ENCODE results near the gene SFXN5. TPM values are rescaled to one million over a fixed set of nuclear protein-coding genes. Genes with fewer than 3 reads are reported as not detected.

Gene SFXN5
- total and polyA plus RNA-seq, 2 of the 4 experiments (the other 2 are of a cell fraction): 8.6 to 17.0 TPM

DNA sequence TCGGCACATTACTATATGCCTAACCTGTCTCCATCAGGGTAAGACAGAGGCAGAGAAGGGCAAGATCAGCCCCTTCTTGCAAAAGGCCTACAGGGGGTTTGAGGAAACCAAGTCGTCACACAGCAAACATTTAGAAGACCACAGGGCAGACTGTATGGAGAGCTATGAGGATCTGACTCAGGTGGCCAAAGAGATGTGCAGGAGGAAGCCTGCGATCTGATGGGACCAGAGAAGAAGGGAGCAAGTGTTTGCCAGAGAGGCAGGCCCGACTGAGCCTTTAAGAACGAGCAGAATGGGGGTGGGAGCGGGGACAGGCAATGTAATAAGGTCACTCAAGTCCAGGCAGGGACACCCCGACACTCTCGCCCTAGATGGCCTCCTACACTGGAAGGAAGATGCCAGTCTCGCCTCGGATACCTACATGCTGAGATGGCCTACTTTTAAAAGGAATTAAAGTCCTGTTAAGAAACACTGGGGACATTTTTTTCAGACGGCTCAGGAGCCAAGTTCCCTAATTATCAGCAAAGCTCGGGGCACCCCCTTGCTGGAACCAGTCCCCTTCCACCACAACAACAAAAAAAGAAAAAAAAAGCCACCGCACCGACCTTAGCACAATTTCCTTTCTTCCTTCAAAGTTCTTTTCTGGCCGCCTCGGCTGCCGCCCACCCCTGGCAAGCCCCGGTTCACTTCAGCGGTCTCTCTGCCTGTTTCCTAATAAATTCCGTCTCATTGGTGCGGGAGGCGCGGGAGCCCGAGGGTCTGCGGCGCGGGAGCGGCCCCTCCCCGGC is 1.5 kb downstream of the SFXN5 start:
- BruUV-seq (replicated peaks): no TSS peak
- Histone ChIP-seq H4K5ac (ENCODE audit: low read depth, low read length) (peak overlapping the region; percentile 56), H3K9me1 (ENCODE audit: insufficient read depth, low read length) (peaks cover 12% of the 10 kb centered on the region), H3K27me3 (ENCODE audit: control insufficient read depth, insufficient read depth, low read length) (no peaks in the 10 kb centered on the region), H3K4me1 (ENCODE audit: control insufficient read depth, insufficient read depth, low read length) (peaks cover 12% of the 10 kb centered on the region), H3K4me3 (ENCODE audit: insufficient read depth, low read depth, low read length) (peak overlapping the region; percentile 82), H2AFZ (replicated peaks; ENCODE audit: low read length, poor library complexity) (peak overlapping the region; percentile 92), H2BK120ac (ENCODE audit: low read depth, low read length) (peak overlapping the region; percentile 39), H3K9me3 (ENCODE audit: control insufficient read depth, insufficient read depth, low read length) (no peaks in the 10 kb centered on the region), H2AK9ac (replicated peaks; ENCODE audit: low read depth, low read length, poor library complexity) (peak overlapping the region; percentile 91), H2BK5ac (ENCODE audit: low read depth, low read length, poor library complexity, severe bottlenecking) (peak overlapping the region; percentile 31), H3K23ac (ENCODE audit: low read depth, low read length) (peak overlapping the region; percentile 77), H3K79me1 (ENCODE audit: low read depth in 1 of 2, low read length in 2 of 2) (peaks cover 24 to 49% of the 10 kb centered on the region in 2 experiments), H3K27ac (ENCODE audit: insufficient read depth, low read length) (peak overlapping the region; percentile 60), H3K36me3 (ENCODE audit: control insufficient read depth, insufficient read depth, low read length) (peaks cover 6% of the 10 kb centered on the region), H3K56ac (ENCODE audit: extremely low read depth, insufficient read depth, low read length) (peak overlapping the region; percentile 80), H2BK15ac (ENCODE audit: low read depth, low read length) (peak overlapping the region; percentile 85; the same call in 1 of the 3 replicates), H3K4me2 (ENCODE audit: low read depth, low read length) (peak overlapping the region; percentile 98), H3K9ac (ENCODE audit: low read depth, low read length) (peak overlapping the region; percentile 89), H2AK5ac (ENCODE audit: low read depth, low read length) (peak overlapping the region; percentile 85), H4K8ac (ENCODE audit: low read depth in 2 of 2, low read length in 2 of 2) (peak overlapping the region; percentile 83 to 89; a peak in 3 of 4 replicates), H3K14ac (replicated peaks; ENCODE audit: low read depth, low read length) (peak overlapping the region; percentile 96), H3K4ac (ENCODE audit: low read depth, low read length) (peak overlapping the region; percentile 73), H2BK20ac (ENCODE audit: low read depth, low read length) (peak overlapping the region; percentile 1; the same call in 1 of the 2 replicates), H3K18ac (ENCODE audit: low read depth, low read length) (0 out of 2 replicates have a peak overlapping the region, but pooled peaks have one; percentile 29), H4K20me1 (ENCODE audit: insufficient read depth, low read length) (no peaks in the 10 kb centered on the region; the same call in 1 of the 2 replicates), H4K91ac (ENCODE audit: insufficient read depth, low read depth, low read length) (peak overlapping the region; percentile 54)
- 10% methylated on average over 12 of the region's 29 CpGs; no CpG with 5 or more reads in 1 of the 2 experiments for WGBS, 2 experiments (ENCODE audit: extremely low coverage in 2 of 2, insufficient read length in 1 of 2)
- DNase-seq (peak; percentile 34), ATAC-seq (ENCODE audit: low read depth) (no peak)
- in situ Hi-C loops (cut with MboI; ENCODE audit: low sequenced_read_pairs) (loop anchor here (5.0 kb wide), 1 partner anchor 178 kb away; no protein-coding TSS in a partner anchor), intact Hi-C loops (cut with micrococcal nuclease) (loop anchor here (2.0 kb wide), 1 partner anchor 51 kb away; no protein-coding TSS in a partner anchor), dilution Hi-C loops (cut with HindIII; ENCODE audit: low sequenced_read_pairs, unreplicated experiment) (no loop called here)
- ChIA-PET CTCF (no interaction called here), POLR2A (ENCODE audit: unreplicated experiment) (no interaction called here)
- TF ChIP-seq POLR2A (IDR thresholded peaks at IDR 0.05; ENCODE audit: low read depth, low read length) (no peak), MAZ (IDR thresholded peaks at IDR 0.05; ENCODE audit: borderline replicate concordance, low read depth, low read length) (no peak), FOS (IDR thresholded peaks at IDR 0.05; ENCODE audit: low read depth, low read length) (no peak), CHD1 (IDR thresholded peaks at IDR 0.05; ENCODE audit: low read depth, low read length) (no peak), RAD21 (IDR thresholded peaks at IDR 0.05; ENCODE audit: low read length) (no peak), SMC3 (IDR thresholded peaks at IDR 0.05; ENCODE audit: low read depth, low read length) (no peak), MAFK (IDR thresholded peaks at IDR 0.05; ENCODE audit: low read depth, low read length) (no peak), NFE2L2 (IDR thresholded peaks at IDR 0.05; ENCODE audit: low read depth, low read length) (no peak), RCOR1 (IDR thresholded peaks at IDR 0.05; ENCODE audit: insufficient replicate concordance, low read length) (no peak), CEBPB (IDR thresholded peaks at IDR 0.05; ENCODE audit: low read depth, low read length) (no peak), MXI1 (IDR thresholded peaks at IDR 0.05; ENCODE audit: borderline replicate concordance, low read depth, low read length) (no peak), RFX5 (IDR thresholded peaks at IDR 0.05; ENCODE audit: low read depth, low read length) (no peak), BHLHE40 (IDR thresholded peaks at IDR 0.05; ENCODE audit: low read depth, low read length) (no peak)
- TF ChIP-seq, protein P1, sequence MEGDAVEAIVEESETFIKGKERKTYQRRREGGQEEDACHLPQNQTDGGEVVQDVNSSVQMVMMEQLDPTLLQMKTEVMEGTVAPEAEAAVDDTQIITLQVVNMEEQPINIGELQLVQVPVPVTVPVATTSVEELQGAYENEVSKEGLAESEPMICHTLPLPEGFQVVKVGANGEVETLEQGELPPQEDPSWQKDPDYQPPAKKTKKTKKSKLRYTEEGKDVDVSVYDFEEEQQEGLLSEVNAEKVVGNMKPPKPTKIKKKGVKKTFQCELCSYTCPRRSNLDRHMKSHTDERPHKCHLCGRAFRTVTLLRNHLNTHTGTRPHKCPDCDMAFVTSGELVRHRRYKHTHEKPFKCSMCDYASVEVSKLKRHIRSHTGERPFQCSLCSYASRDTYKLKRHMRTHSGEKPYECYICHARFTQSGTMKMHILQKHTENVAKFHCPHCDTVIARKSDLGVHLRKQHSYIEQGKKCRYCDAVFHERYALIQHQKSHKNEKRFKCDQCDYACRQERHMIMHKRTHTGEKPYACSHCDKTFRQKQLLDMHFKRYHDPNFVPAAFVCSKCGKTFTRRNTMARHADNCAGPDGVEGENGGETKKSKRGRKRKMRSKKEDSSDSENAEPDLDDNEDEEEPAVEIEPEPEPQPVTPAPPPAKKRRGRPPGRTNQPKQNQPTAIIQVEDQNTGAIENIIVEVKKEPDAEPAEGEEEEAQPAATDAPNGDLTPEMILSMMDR (conservative IDR thresholded peaks at IDR 0.05; ENCODE audit: low read depth, low read length): no peak
- TF ChIP-seq, protein P2, sequence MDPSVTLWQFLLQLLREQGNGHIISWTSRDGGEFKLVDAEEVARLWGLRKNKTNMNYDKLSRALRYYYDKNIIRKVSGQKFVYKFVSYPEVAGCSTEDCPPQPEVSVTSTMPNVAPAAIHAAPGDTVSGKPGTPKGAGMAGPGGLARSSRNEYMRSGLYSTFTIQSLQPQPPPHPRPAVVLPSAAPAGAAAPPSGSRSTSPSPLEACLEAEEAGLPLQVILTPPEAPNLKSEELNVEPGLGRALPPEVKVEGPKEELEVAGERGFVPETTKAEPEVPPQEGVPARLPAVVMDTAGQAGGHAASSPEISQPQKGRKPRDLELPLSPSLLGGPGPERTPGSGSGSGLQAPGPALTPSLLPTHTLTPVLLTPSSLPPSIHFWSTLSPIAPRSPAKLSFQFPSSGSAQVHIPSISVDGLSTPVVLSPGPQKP (IDR thresholded peaks at IDR 0.05; ENCODE audit: borderline replicate concordance, low read depth, low read length): no peak

Data from IMR-90 (cell line).